HG02981 (cell line): Measurements from ENCODE around the gene SPATA25.
A peak's percentile ranks its signal among the peaks of the same experiment; 100 is the strongest.
"Not testable (repeated sequence)": the region's sequence is repeated elsewhere in the genome, so short reads cannot be mapped to it uniquely, and the experiment has no call there.

Experiments used
- ATAC-seq: cut with Tn5 transposase; IDR thresholded peaks from one replicate; pipeline ENCODE4 v1.9.1; 2021; ENCODE audit warnings: mild to moderate bottlenecking, moderate library complexity; ENCODE audit not compliant: unreplicated experiment

The SPATA25 gene

GRCh38 chr20:45917790-45918141 lies 30.3 kb upstream of the SPATA25 start:
- no peak for ATAC-seq

GRCh38 chr20:45913116-45913515 lies 25.7 kb upstream of the SPATA25 start:
- ATAC-seq, result no peak

- ATAC-seq, result no peak
Measured at GRCh38 chr20:45912344-45912682, 24.9 kb upstream of the SPATA25 start.

- no peak for ATAC-seq
Measured at GRCh38 chr20:45911486-45912343, 24.3 kb upstream of the SPATA25 start, which contains the start of gene PLTP. PLTP (minus strand) TSS chr20:45912155; CDS start chr20:45911452, 703 bp downstream.

- ATAC-seq, result peak; percentile 92
Measured at GRCh38 chr20:45910670-45911485, 23.5 kb upstream of the SPATA25 start.

GRCh38 chr20:45909817-45910669 lies 22.6 kb upstream of the SPATA25 start:
- ATAC-seq, result no peak

- ATAC-seq, result no peak
Measured at GRCh38 chr20:45909336-45909808, 21.9 kb upstream of the SPATA25 start.

- ATAC-seq, result no peak
Measured at GRCh38 chr20:45908084-45908483, 20.7 kb upstream of the SPATA25 start.

GRCh38 chr20:45907219-45907948 lies 20.0 kb upstream of the SPATA25 start:
- no peak for ATAC-seq

GRCh38 chr20:45905505-45906079 lies 18.2 kb upstream of the SPATA25 start:
- no peak for ATAC-seq

GRCh38 chr20:45904583-45905504 lies 17.4 kb upstream of the SPATA25 start:
- no peak for ATAC-seq

GRCh38 chr20:45902199-45902701 lies 14.8 kb upstream of the SPATA25 start:
- no peak for ATAC-seq

- ATAC-seq, result not testable (repeated sequence)
Measured at GRCh38 chr20:45901332-45901731, 13.9 kb upstream of the SPATA25 start.

- no peak for ATAC-seq
Measured at GRCh38 chr20:45899046-45899835, 11.8 kb upstream of the SPATA25 start.

GRCh38 chr20:45898285-45898684 lies 10.9 kb upstream of the SPATA25 start:
- no peak for ATAC-seq

- ATAC-seq, result no peak
Measured at GRCh38 chr20:45897692-45898091, 10.3 kb upstream of the SPATA25 start.

GRCh38 chr20:45897289-45897688 lies 9.9 kb upstream of the SPATA25 start:
- ATAC-seq, result no peak

GRCh38 chr20:45896641-45897161 lies 9.3 kb upstream of the SPATA25 start:
- no peak for ATAC-seq
